Endothelial cell of umbilical vein (primary cell): ENCODE measurements around the gene CD276. TPM values are rescaled to one million over a fixed set of nuclear protein-coding genes. Genes with fewer than 3 reads are reported as not detected.

Source experiments
- BruUV-seq: library from RNA; stranded (reverse); fragments of 400-500 nt; replicated peaks from 2 replicates; lab custom pipeline; 2021; lab: Mats Ljungman, UMichigan
- CTCF ChIA-PET: fragments of 300-600, 350-600 bp; sonication (Branson Sonifier 250); formaldehyde crosslinking; loops from one replicate; lab custom pipeline; 2021; ENCODE audit warnings: antibody characterized with exemption, inconsistent platforms; lab: Charles Lee
- POLR2A ChIA-PET: fragments of 300-600, 350-600 bp; sonication (Branson Sonifier 250); formaldehyde crosslinking; loops from one replicate; lab custom pipeline; 2021; ENCODE audit warnings: antibody characterized with exemption, inconsistent platforms; lab: Charles Lee
- DNase-seq: peaks from one replicate; pipeline ENCODE4 v3.0.0-alpha.2; 2011; ENCODE audit warnings: low read depth, low spot score
- FAIRE-seq: peaks from 2 replicates; lab custom pipeline; 2011; peaks lifted over from hg19 to GRCh38; lab: Jason Lieb, UNC
- H2AFZ ChIP-seq: 2 replicates; pipeline ENCODE4 v1.6.0; 2012; ENCODE audit warnings: low read depth, low read length, control low read depth, inconsistent platforms
- H3K27ac ChIP-seq: 2 replicates; pipeline ENCODE4 v1.5.1; 2011; ENCODE audit warnings: low read depth, mild to moderate bottlenecking, control low read depth, low read length, moderate library complexity; ENCODE audit not compliant: insufficient read depth
- H3K27me3 ChIP-seq, 2 experiments: 2 replicates each; pipeline versions ENCODE4 v1.6.0 to v1.6.1; 2011; ENCODE audit warnings: low read length in 2 of 2, mixed read lengths in 1 of 2; ENCODE audit not compliant: control insufficient read depth in 2 of 2, insufficient read depth in 2 of 2
- H3K36me3 ChIP-seq, 2 experiments: 2 replicates in 1 of 2; 3 replicates in 1 of 2; pipeline ENCODE4 v1.5.1; 2011; ENCODE audit warnings: low read length in 2 of 2, mild to moderate bottlenecking in 1 of 2, moderate library complexity in 1 of 2; ENCODE audit not compliant: control insufficient read depth in 2 of 2, insufficient read depth in 2 of 2; ENCODE audit errors: extremely low read depth in 1 of 2
- H3K4me1 ChIP-seq: 3 replicates; pipeline ENCODE4 v1.5.1; 2011; ENCODE audit warnings: mild to moderate bottlenecking, low read length; ENCODE audit not compliant: control insufficient read depth, insufficient read depth; ENCODE audit errors: extremely low read depth
- H3K4me2 ChIP-seq: 2 replicates; pipeline ENCODE4 v1.6.1; 2011; ENCODE audit warnings: low read length, control low read depth, mixed read lengths; ENCODE audit not compliant: insufficient read depth
- H3K4me3 ChIP-seq, 3 experiments: fragments of 200-600 bp in 1 of 3; sonication (generic), shearing (Covaris generic) in 1 of 3; replicated peaks in 1 of 3; 2 replicates each; pipeline ENCODE4 v1.5.1; 2011 to 2016; ENCODE audit warnings: control low read depth in 3 of 3, low read length in 3 of 3, mild to moderate bottlenecking in 2 of 3, inconsistent platforms in 1 of 3, low read depth in 1 of 3, moderate library complexity in 1 of 3; ENCODE audit not compliant: insufficient read depth in 1 of 3
- H3K79me2 ChIP-seq: 2 replicates; pipeline ENCODE4 v1.6.0; 2012; ENCODE audit warnings: low read length, inconsistent platforms; ENCODE audit not compliant: control insufficient read depth, insufficient read depth
- H3K9ac ChIP-seq: replicated peaks from 2 replicates; pipeline ENCODE3; 2011; ENCODE audit warnings: low read length, control low read depth; ENCODE audit not compliant: insufficient read depth; ENCODE audit errors: extremely low read depth
- H3K9me1 ChIP-seq: replicated peaks from 3 replicates; pipeline ENCODE4 v1.6.0; 2011; ENCODE audit warnings: mild to moderate bottlenecking, low read length; ENCODE audit not compliant: control insufficient read depth, insufficient read depth; ENCODE audit errors: extremely low read depth
- H3K9me3 ChIP-seq: replicated peaks from 2 replicates; pipeline ENCODE4 v1.5.1; 2012; ENCODE audit warnings: low read length, inconsistent platforms; ENCODE audit not compliant: control insufficient read depth, insufficient read depth
- H4K20me1 ChIP-seq: replicated peaks from 2 replicates; pipeline ENCODE3; 2011; ENCODE audit warnings: mild to moderate bottlenecking, low read length; ENCODE audit not compliant: control insufficient read depth, insufficient read depth; ENCODE audit errors: extremely low read depth
- EZH2 ChIP-seq: IDR thresholded peaks from 2 replicates; pipeline ENCODE4 v1.6.1; 2012; ENCODE audit warnings: borderline replicate concordance, low read depth, mild to moderate bottlenecking, moderate library complexity, low read length, inconsistent platforms; ENCODE audit not compliant: severe bottlenecking
- FOS ChIP-seq: IDR thresholded peaks from 2 replicates; pipeline ENCODE4 v1.6.1; 2011; ENCODE audit warnings: mild to moderate bottlenecking, low read length, moderate library complexity, borderline replicate concordance; ENCODE audit not compliant: insufficient read depth
- GATA2 ChIP-seq: IDR thresholded peaks from 2 replicates; pipeline ENCODE4 v1.7.0; 2011; ENCODE audit warnings: low read depth, mild to moderate bottlenecking, moderate library complexity, mixed read lengths, low read length; ENCODE audit not compliant: insufficient read length, insufficient read depth
- JUN ChIP-seq: IDR thresholded peaks from 2 replicates; pipeline ENCODE4 v1.6.1; 2011; ENCODE audit warnings: borderline replicate concordance, low read depth; ENCODE audit not compliant: insufficient read length, insufficient read depth
- MYC ChIP-seq: IDR thresholded peaks from one replicate; pipeline ENCODE4 v1.6.1; 2011; ENCODE audit warnings: mild to moderate bottlenecking, low read depth, low read length
- POLR2A ChIP-seq: IDR thresholded peaks from 2 replicates; pipeline ENCODE4 v1.6.1; 2012; ENCODE audit warnings: low read depth, mild to moderate bottlenecking, control low read depth, low read length
- POLR2AphosphoS5 ChIP-seq: IDR thresholded peaks from 2 replicates; pipeline ENCODE4 v1.6.1; 2012; ENCODE audit warnings: low read depth, mild to moderate bottlenecking, control low read depth, low read length, moderate library complexity; ENCODE audit not compliant: insufficient read depth
- dilution Hi-C: fragments of 300-500 bp; cut with MboI; formaldehyde crosslinking; loops from one replicate; pipeline ENCODE4 v1.15.0; 2019; ENCODE audit warnings: low sequenced_read_pairs; ENCODE audit not compliant: extremely low pct_ligation_motif_present
- intact Hi-C: fragments of 100-400 bp; cut with micrococcal nuclease; formaldehyde crosslinking; loops from one replicate; pipeline ENCODE4 v1.10.0; 2022
- polyA plus RNA-seq, 4 experiments: library from polyadenylated mRNA; depleted of rRNA in 3 of 4; stranded (reverse) in 3 of 4; unstranded in 1 of 4; fragments of >200 nt; gene quantifications; 2 replicates each; pipeline versions ENCODE4 v1.2.1 to v1.2.3, GENCODE V29; 2011 to 2012; ENCODE audit warnings: missing spikeins in 1 of 4
- total RNA-seq: library from RNA; stranded (reverse); gene quantifications from 2 replicates; pipeline ENCODE4 v1.2.3, GENCODE V29; 2021
- TF ChIP-seq, protein P1 (sequence below), 2 donors: IDR thresholded peaks; 1 replicate in 1 of 2; 2 replicates in 1 of 2; pipeline ENCODE4 v1.5.1; 2011; ENCODE audit warnings: low read length in 2 of 2, mild to moderate bottlenecking in 2 of 2, moderate library complexity in 2 of 2, control low read depth in 1 of 2, inconsistent platforms in 1 of 2, low read depth in 1 of 2; ENCODE audit not compliant: insufficient read depth in 1 of 2; ENCODE audit errors: extremely low read depth in 1 of 2
- TF ChIP-seq, protein P2 (sequence below): IDR thresholded peaks from 2 replicates; pipeline ENCODE4 v1.6.1; 2011; ENCODE audit not compliant: insufficient read depth, insufficient read length

The CD276 gene
- total and polyA plus RNA-seq, 2 donors (not counting 3 experiments of a cell fraction or from before 2014, with no cell fraction given): 73.6 to 85.7 TPM

DNA sequence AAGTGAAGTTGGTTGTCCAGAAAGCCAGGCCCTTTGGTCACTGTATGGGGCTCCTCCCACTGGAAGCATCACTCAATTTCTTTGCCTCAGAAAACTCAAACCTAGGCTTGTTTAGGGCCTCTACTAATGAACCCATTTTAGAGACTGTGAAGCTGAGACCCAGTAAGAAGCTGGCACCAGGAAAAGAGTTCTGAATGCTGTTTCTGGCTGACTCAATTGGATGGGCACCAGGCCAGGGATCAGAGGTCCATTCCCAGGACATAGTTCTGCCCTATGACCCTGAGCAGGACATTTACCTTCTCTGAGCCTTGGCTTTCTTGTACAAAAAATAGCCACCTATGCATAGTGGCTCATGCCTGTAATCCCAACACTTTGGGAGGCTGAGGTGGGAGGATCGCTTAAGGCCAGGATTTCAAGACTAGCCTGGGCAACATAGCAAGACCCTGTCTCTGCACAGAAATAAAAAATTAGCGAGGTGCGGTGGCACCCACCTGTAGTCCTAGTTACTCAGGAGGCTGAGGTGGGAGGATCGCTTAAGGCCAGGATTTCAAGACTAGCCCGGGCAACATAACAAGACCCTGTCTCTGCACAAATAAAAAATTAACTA, 30.6 kb downstream of the CD276 start:
- dilution Hi-C loops (no loop called here), intact Hi-C loops (no loop called here)
- Histone ChIP-seq H2AFZ (no peak overlapping the region), H3K4me3 (no peak overlapping the region), H4K20me1 (no peaks in the 10 kb centered on the region), H3K9me1 (no peaks in the 10 kb centered on the region), H3K9ac (no peak overlapping the region), H3K36me3 (peaks cover 0 to 4% of the 10 kb centered on the region in 2 experiments), H3K79me2 (no peaks in the 10 kb centered on the region), H3K27ac (no peak overlapping the region), H3K9me3 (no peaks in the 10 kb centered on the region), H3K4me2 (no peak overlapping the region), H3K27me3 (peaks cover 0 to 2% of the 10 kb centered on the region in 2 experiments), H3K4me1 (peaks cover 4% of the 10 kb centered on the region)
- BruUV-seq: no TSS peak
- no peak for FAIRE-seq
- POLR2A ChIA-PET: interaction anchor here (0.5 kb wide), 1 partner anchor 1834 kb away, joined by 3 read pairs; no protein-coding TSS in a partner anchor
- no peak for DNase-seq
- CTCF ChIA-PET: interaction anchor here (1.3 to 2.1 kb wide), 2 partner anchors 10 to 15 kb away, joined by 3 to 7 read pairs; no protein-coding TSS in a partner anchor
- no peak for TF ChIP-seq FOS
- no peak for TF ChIP-seq POLR2A
- TF ChIP-seq POLR2AphosphoS5: no peak
- TF ChIP-seq, protein P1, sequence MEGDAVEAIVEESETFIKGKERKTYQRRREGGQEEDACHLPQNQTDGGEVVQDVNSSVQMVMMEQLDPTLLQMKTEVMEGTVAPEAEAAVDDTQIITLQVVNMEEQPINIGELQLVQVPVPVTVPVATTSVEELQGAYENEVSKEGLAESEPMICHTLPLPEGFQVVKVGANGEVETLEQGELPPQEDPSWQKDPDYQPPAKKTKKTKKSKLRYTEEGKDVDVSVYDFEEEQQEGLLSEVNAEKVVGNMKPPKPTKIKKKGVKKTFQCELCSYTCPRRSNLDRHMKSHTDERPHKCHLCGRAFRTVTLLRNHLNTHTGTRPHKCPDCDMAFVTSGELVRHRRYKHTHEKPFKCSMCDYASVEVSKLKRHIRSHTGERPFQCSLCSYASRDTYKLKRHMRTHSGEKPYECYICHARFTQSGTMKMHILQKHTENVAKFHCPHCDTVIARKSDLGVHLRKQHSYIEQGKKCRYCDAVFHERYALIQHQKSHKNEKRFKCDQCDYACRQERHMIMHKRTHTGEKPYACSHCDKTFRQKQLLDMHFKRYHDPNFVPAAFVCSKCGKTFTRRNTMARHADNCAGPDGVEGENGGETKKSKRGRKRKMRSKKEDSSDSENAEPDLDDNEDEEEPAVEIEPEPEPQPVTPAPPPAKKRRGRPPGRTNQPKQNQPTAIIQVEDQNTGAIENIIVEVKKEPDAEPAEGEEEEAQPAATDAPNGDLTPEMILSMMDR (IDR thresholded peaks at IDR 0.05; ENCODE audit: extremely low read depth in 1 of 2, insufficient read depth in 1 of 2, low read depth in 1 of 2, low read length in 2 of 2): no peak
- no peak for TF ChIP-seq EZH2
- no peak for TF ChIP-seq GATA2
- TF ChIP-seq JUN: no peak
- no peak for TF ChIP-seq MYC
- TF ChIP-seq, protein P2, sequence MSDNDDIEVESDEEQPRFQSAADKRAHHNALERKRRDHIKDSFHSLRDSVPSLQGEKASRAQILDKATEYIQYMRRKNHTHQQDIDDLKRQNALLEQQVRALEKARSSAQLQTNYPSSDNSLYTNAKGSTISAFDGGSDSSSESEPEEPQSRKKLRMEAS: no peak
